ENCODE results near the gene TAP2.

GRCh38 chr6:32853541-32854375, 15.2 kb upstream of the TAP2 start, which contains the start of the genes PSMB9 and TAP1:
- TF ChIP-seq GATA2 (IDR thresholded peaks at IDR 0.05; ENCODE audit: low read depth, low read length) (no peak), GATA3 (IDR thresholded peaks at IDR 0.05; ENCODE audit: low read depth, low read length) (no peak)

Measured in SH-SY5Y (cell line).